Ishikawa (cell line): ENCODE results near the gene PRUNE2.

Experiments used
- CEBPB ChIP-seq: IDR thresholded peaks from 2 replicates; pipeline ENCODE4 v1.6.1; 2012
- CREB1 ChIP-seq: IDR thresholded peaks from 2 replicates; pipeline ENCODE4 v1.6.1; 2012; ENCODE audit warnings: low read depth
- EGR1 ChIP-seq: IDR thresholded peaks from 2 replicates; pipeline ENCODE4 v1.6.1; 2012
- EP300 ChIP-seq: IDR thresholded peaks from 2 replicates; pipeline ENCODE4 v1.6.1; 2012; ENCODE audit warnings: borderline replicate concordance
- FOXM1 ChIP-seq: IDR thresholded peaks from 2 replicates; pipeline ENCODE4 v1.6.1; 2012; ENCODE audit warnings: low read depth, borderline replicate concordance
- MAX ChIP-seq: IDR thresholded peaks from 2 replicates; pipeline ENCODE4 v1.6.1; 2012
- NFIC ChIP-seq: IDR thresholded peaks from 2 replicates; pipeline ENCODE4 v1.6.1; 2012
- RAD21 ChIP-seq: IDR thresholded peaks from 2 replicates; pipeline ENCODE4 v1.6.1; 2012; ENCODE audit warnings: low read depth
- REST ChIP-seq: IDR thresholded peaks from 2 replicates; pipeline ENCODE4 v1.6.1; 2012; ENCODE audit warnings: low read depth, mild to moderate bottlenecking
- TAF1 ChIP-seq: IDR thresholded peaks from 2 replicates; pipeline ENCODE4 v1.6.1; 2012; ENCODE audit warnings: low read depth, mild to moderate bottlenecking
- TCF12 ChIP-seq: IDR thresholded peaks from 2 replicates; pipeline ENCODE4 v1.6.1; 2012; ENCODE audit warnings: low read depth
- TEAD4 ChIP-seq: IDR thresholded peaks from 2 replicates; pipeline ENCODE4 v1.6.1; 2012
- USF1 ChIP-seq: IDR thresholded peaks from 2 replicates; pipeline ENCODE4 v1.6.1; 2012
- YY1 ChIP-seq: IDR thresholded peaks from 2 replicates; pipeline ENCODE4 v1.6.1; 2012; ENCODE audit warnings: low read depth
- ZBTB7A ChIP-seq: IDR thresholded peaks from 2 replicates; pipeline ENCODE4 v1.6.1; 2012; ENCODE audit warnings: low read depth

PRUNE2 gene

GRCh38 chr9:76581731-76582130, 324.2 kb downstream of the PRUNE2 start:
- TF ChIP-seq CEBPB (no peak), ZBTB7A (no peak), EP300 (no peak), TAF1 (no peak), RAD21 (no peak), YY1 (no peak), CREB1 (no peak), FOXM1 (no peak), TCF12 (no peak), EGR1 (no peak), REST (no peak)

- TF ChIP-seq CREB1 (no peak), TAF1 (no peak), TCF12 (no peak), RAD21 (no peak), CEBPB (no peak), USF1 (no peak), FOXM1 (no peak), EP300 (no peak), NFIC (no peak), ZBTB7A (no peak), MAX (no peak), YY1 (no peak), TEAD4 (no peak), EGR1 (no peak), REST (no peak)
These were observed 325.1 kb downstream of the PRUNE2 start for GRCh38 chr9:76580820-76581219.

GRCh38 chr9:76580188-76580587, 325.7 kb downstream of the PRUNE2 start:
- TF ChIP-seq MAX, result no peak
- TF ChIP-seq FOXM1, result no peak
- no peak for TF ChIP-seq EP300
- TF ChIP-seq RAD21, result no peak
- TF ChIP-seq TEAD4, result no peak
- TF ChIP-seq REST, result no peak
- no peak for TF ChIP-seq YY1
- no peak for TF ChIP-seq ZBTB7A
- TF ChIP-seq TAF1, result no peak
- no peak for TF ChIP-seq EGR1
- no peak for TF ChIP-seq CEBPB
- no peak for TF ChIP-seq NFIC
- no peak for TF ChIP-seq CREB1
- TF ChIP-seq TCF12, result no peak
- TF ChIP-seq USF1, result no peak

GRCh38 chr9:76576344-76576743, 329.6 kb downstream of the PRUNE2 start:
- TF ChIP-seq TAF1 (no peak), EP300 (no peak), TCF12 (no peak), CEBPB (no peak), NFIC (no peak), REST (no peak), YY1 (no peak), EGR1 (no peak), MAX (no peak), TEAD4 (no peak), CREB1 (no peak), FOXM1 (no peak), ZBTB7A (no peak), RAD21 (no peak), USF1 (no peak)
